ENCODE measurements around the gene KLHL12. TPM values are rescaled to one million over a fixed set of nuclear protein-coding genes. Genes with fewer than 3 reads are reported as not detected.

Gene KLHL12
- total RNA-seq, 1 donor from 2014 or later = 24.9 TPM

GRCh38 chr1:202968351-202968750, 41.3 kb upstream of the KLHL12 start:
- no peak overlapping the region for H3K27ac Mint-ChIP-seq (ENCODE audit: unreplicated experiment)
- Histone ChIP-seq H3K9me3 (ENCODE audit: insufficient read depth, low read depth, low read length) (no peaks in the 10 kb centered on the region), H2AFZ (ENCODE audit: low read depth, low read length) (peak overlapping the region; percentile 96), H3K79me2 (ENCODE audit: insufficient read depth, low read length) (peaks cover 11% of the 10 kb centered on the region), H4K20me1 (ENCODE audit: insufficient read depth, low read length) (no peaks in the 10 kb centered on the region), H3K27ac (ENCODE audit: low read depth, low read length) (no peak overlapping the region), H3K4me1 (ENCODE audit: insufficient read depth, low read length) (peaks cover 24% of the 10 kb centered on the region), H3K9ac (ENCODE audit: low read length) (no peak overlapping the region), H3K27me3 (ENCODE audit: insufficient read depth, low read length) (peaks cover 5% of the 10 kb centered on the region), H3K36me3 (ENCODE audit: insufficient read depth, low read length) (peaks cover 5% of the 10 kb centered on the region), H3K4me3 (ENCODE audit: insufficient read depth, low read depth, low read length) (no peak overlapping the region), H3K4me2 (ENCODE audit: low read length) (peak overlapping the region; percentile 96)
- no peak for FAIRE-seq
- peaks cover 9% of the 10 kb centered on the region for H3K36me3 Mint-ChIP-seq (ENCODE audit: low read depth, unreplicated experiment)
- TF ChIP-seq EZH2 (IDR thresholded peaks at IDR 0.05; ENCODE audit: insufficient read depth, low read length) (no peak), CTCF (IDR thresholded peaks at IDR 0.05; ENCODE audit: insufficient read depth, low read depth, low read length) (no peak)
- H3K9me3 Mint-ChIP-seq (ENCODE audit: unreplicated experiment) = no peaks in the 10 kb centered on the region
- H3K4me3 Mint-ChIP-seq (ENCODE audit: unreplicated experiment) = peak overlapping the region; percentile 27
- peaks cover 22% of the 10 kb centered on the region for H3K4me1 Mint-ChIP-seq (ENCODE audit: low read depth, unreplicated experiment)
- H3K27me3 Mint-ChIP-seq (ENCODE audit: low read depth, unreplicated experiment) = no peaks in the 10 kb centered on the region
- DNase-seq (ENCODE audit: low read depth) = no peak

GRCh38 chr1:202967684-202968281, 40.7 kb upstream of the KLHL12 start:
- no peak for DNase-seq (ENCODE audit: low read depth)
- Histone ChIP-seq H3K36me3 (ENCODE audit: insufficient read depth, low read length) (peaks cover 9% of the 10 kb centered on the region), H3K4me2 (ENCODE audit: low read length) (peak overlapping the region; percentile 96), H3K27me3 (ENCODE audit: insufficient read depth, low read length) (peaks cover 3% of the 10 kb centered on the region), H3K79me2 (ENCODE audit: insufficient read depth, low read length) (peaks cover 11% of the 10 kb centered on the region), H3K4me1 (ENCODE audit: insufficient read depth, low read length) (peaks cover 24% of the 10 kb centered on the region), H3K4me3 (ENCODE audit: insufficient read depth, low read depth, low read length) (peak overlapping the region; percentile 71), H3K9ac (ENCODE audit: low read length) (peak overlapping the region; percentile 73), H3K27ac (ENCODE audit: low read depth, low read length) (no peak overlapping the region), H2AFZ (ENCODE audit: low read depth, low read length) (peak overlapping the region; percentile 96), H3K9me3 (ENCODE audit: insufficient read depth, low read depth, low read length) (no peaks in the 10 kb centered on the region), H4K20me1 (ENCODE audit: insufficient read depth, low read length) (no peaks in the 10 kb centered on the region)
- no peaks in the 10 kb centered on the region for H3K9me3 Mint-ChIP-seq (ENCODE audit: unreplicated experiment)
- no peak for FAIRE-seq
- H3K4me1 Mint-ChIP-seq (ENCODE audit: low read depth, unreplicated experiment) = peaks cover 22% of the 10 kb centered on the region
- TF ChIP-seq CTCF (IDR thresholded peaks at IDR 0.05; ENCODE audit: insufficient read depth, low read depth, low read length) (no peak), EZH2 (IDR thresholded peaks at IDR 0.05; ENCODE audit: insufficient read depth, low read length) (no peak)
- peak overlapping the region; percentile 77 for H3K27ac Mint-ChIP-seq (ENCODE audit: unreplicated experiment)
- peaks cover 12% of the 10 kb centered on the region for H3K36me3 Mint-ChIP-seq (ENCODE audit: low read depth, unreplicated experiment)
- H3K4me3 Mint-ChIP-seq (ENCODE audit: unreplicated experiment) = peak overlapping the region; percentile 89
- H3K27me3 Mint-ChIP-seq (ENCODE audit: low read depth, unreplicated experiment) = no peaks in the 10 kb centered on the region

Data from astrocyte (in vitro differentiated cells and primary cell).